GM21381 (cell line): ENCODE results near the gene TNNC2.

Source experiments
- ATAC-seq: cut with Tn5 transposase; IDR thresholded peaks from one replicate; pipeline ENCODE4 v1.9.1; 2021; ENCODE audit warnings: mild to moderate bottlenecking, moderate library complexity; ENCODE audit not compliant: unreplicated experiment

Gene TNNC2

GRCh38 chr20:45782890-45783289 is 44.2 kb downstream of the TNNC2 start:
- no peak for ATAC-seq

DNA sequence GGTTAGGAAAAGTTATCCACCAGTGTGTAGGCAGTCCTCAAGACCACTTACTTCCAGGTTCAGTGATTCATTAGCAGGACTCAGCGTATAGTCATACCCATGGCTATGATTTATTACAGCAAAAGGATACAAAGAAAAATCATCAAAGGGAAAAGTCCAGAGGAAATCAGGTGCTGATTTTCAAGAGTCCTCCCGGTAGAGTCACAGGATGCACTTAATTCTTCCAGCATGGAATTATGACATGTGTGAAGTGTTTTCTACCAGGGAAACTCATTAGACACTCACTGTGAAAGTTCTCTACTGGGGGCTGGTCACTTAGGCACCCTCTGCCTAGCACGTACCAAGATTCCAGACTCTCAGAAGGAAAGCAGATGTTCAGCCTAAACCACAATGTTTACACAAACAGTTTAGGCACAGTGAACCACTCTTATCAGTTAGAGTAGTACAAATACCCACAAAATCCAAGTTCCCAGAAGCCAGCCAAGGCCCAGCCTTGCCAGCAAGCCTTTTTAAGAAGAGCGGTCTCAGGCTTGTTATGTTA is 45.7 kb downstream of the TNNC2 start:
- ATAC-seq, result no peak

DNA sequence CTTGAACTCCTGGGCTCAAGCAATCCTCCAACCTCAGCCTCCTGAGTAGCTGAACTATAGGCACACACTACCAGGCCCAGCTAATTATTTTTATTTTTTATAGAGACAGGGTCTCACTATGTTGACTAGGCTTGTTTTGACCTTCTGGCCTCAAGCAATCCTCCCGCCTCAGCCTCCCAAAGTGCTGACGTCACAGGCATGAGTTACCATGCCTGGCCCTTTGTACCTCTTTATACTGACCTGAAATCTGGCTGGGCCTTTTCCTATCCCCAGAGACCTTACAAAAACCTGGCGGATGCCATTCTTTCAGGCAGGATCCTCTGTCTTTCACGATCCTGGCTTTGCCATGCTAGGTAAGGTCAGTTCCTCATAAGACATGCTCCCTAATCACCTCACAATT is 47.0 kb downstream of the TNNC2 start:
- no peak for ATAC-seq

DNA sequence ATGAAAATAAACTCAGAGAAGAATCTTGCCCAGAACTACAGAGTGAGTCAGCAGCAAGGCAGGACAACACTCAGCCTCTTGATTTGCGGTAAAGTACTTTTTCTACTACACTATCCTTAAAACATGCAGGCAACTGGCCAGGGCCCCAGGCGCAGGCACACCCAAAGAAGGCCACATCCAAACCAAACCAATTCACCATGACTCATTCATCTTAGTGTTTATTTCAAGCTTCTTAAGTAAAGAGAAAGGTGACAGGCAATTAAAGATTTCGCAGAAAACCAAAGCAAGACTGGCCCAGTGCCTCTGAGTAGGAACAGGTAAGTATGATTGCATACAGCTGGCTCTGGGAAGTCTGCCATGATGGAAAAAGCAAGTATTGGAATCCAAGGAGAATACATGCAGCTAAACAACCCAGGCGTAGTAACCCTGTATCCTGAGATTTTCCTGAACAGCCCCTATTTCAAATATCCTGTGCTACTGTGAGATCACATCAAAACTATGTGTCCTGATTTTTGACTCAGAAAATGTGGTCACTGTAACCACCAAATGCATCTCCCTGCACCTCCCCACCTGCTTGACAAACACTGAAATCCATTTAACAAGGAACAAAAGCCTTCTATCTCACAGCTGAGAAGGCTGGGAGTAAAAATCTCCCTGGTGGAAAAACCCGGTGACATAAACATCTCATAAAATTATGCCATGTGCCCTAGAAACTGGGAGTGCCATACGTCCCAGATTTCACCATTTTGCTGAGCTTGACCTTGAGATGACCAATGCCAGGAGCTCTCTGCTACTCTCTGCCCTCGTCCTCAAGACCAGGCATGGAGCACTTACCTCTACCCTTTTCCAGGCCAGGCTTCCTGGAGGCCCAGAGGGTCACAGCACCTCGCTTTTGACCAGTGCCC is 47.8 kb downstream of the TNNC2 start:
- ATAC-seq, result no peak

DNA sequence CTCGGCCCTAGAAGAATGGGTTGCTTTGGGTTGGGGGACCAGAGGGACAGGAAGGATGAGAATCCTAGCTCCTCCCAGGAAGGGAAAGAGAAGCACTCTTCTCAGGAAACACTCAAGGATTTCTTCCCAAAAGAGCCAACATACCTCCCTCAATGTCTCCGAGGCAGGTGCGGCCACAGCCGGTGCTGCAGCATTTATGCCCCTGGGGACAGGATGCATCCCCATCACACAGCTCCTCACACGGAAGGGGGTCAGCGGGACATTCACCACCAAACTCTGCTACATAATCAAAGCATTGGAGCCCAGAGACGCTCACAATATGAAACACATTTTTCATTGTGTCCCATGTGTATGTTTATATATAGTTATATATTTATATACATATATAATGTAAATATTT is 50.2 kb downstream of the TNNC2 start:
- no peak for ATAC-seq

GRCh38 chr20:45775411-45775810 is 51.7 kb downstream of the TNNC2 start:
- no peak for ATAC-seq

DNA sequence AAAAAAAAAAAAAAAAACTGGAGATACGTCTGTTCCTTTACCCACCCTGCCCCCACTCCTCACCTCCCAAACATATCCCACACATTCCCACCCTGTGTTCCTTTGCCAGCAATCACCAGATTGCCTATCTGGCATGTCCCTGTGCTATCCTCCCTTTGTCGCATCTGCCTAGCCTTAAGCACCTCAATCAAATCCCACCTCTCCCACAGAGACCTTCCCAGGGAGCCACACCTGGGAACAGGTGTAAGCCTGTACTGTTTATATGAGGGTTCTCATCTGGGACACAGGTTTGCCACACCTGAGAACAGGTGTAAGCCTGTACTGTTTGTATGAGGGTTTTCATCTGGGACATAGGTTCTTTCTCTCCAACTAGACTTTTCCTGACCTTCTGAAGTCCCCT is 52.2 kb downstream of the TNNC2 start:
- ATAC-seq, result no peak
